ENCODE measurements around the gene CDX1. TPM values are rescaled to one million over a fixed set of nuclear protein-coding genes. Genes with fewer than 3 reads are reported as not detected.

Gene CDX1
- total RNA-seq, 1 donor: 0.18 TPM

- no peak overlapping the region for H3K4me3 ChIP-seq (ENCODE audit: low read depth, low read length)
- DNase-seq (ENCODE audit: low read depth): no peak
Observed at GRCh38 chr5:150210644-150211043, 44.1 kb downstream of the CDX1 start.

DNA sequence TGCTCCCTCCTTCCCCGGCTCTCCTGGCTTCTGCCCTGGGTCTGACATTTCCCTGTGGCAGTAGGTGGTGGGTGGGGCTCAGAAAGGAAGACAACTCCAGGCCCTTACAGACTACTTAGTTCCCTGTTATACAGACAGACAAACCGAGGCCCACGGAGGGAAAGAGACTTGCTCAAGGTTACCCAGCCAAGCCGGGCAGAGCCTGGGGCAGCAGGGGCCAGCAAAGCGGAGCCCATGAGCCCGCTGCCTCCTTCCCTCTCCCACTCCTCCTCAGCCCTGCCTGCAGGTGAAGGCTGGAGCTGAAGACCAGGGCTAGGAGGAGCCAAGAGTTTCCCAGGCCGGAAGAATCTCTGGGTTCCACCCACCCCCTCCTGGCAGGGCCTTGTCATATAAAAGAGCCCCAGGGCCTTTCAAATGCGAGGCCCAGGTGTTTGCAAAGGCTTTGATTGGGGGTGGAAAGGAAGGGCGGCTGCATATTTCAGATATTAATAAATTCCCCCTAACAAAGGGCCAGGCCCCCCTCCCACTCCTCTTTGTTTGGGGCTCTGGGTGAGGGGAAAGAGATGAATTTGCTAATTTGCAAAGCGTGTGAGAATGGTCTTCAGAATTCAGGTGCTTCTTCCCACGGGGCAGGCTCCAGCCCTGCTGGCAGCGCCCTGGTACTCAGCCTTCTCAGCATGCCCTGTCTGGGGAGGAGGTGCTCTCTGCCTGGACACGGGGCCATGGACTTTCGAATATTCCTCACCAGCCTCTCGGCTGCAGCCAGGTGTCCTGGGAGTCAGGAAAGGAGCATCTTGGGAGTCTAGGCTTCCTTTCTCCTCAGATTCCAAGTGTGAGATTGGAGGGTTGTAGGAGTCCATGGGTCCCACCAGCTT is 44.8 kb downstream of the CDX1 start:
- DNase-seq (ENCODE audit: low read depth): no peak
- TF ChIP-seq, protein P1, sequence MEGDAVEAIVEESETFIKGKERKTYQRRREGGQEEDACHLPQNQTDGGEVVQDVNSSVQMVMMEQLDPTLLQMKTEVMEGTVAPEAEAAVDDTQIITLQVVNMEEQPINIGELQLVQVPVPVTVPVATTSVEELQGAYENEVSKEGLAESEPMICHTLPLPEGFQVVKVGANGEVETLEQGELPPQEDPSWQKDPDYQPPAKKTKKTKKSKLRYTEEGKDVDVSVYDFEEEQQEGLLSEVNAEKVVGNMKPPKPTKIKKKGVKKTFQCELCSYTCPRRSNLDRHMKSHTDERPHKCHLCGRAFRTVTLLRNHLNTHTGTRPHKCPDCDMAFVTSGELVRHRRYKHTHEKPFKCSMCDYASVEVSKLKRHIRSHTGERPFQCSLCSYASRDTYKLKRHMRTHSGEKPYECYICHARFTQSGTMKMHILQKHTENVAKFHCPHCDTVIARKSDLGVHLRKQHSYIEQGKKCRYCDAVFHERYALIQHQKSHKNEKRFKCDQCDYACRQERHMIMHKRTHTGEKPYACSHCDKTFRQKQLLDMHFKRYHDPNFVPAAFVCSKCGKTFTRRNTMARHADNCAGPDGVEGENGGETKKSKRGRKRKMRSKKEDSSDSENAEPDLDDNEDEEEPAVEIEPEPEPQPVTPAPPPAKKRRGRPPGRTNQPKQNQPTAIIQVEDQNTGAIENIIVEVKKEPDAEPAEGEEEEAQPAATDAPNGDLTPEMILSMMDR (IDR thresholded peaks at IDR 0.05; ENCODE audit: insufficient read depth, low read length): no peak

More at GRCh38 chr5:150210644-150211043, 44.1 kb downstream of the CDX1 start:
- TF ChIP-seq, protein P1 (IDR thresholded peaks at IDR 0.05; ENCODE audit: insufficient read depth, low read length): no peak

GRCh38 chr5:150213530-150213929 is 47.0 kb downstream of the CDX1 start:
- peak; percentile 63 for DNase-seq (ENCODE audit: low read depth)
- TF ChIP-seq, protein P1 (IDR thresholded peaks at IDR 0.05; ENCODE audit: insufficient read depth, low read length): no peak
- H3K4me3 ChIP-seq (ENCODE audit: low read depth, low read length): no peak overlapping the region

More for the DNA sequence above, 44.8 kb downstream of the CDX1 start:
- H3K4me3 ChIP-seq (ENCODE audit: low read depth, low read length): no peak overlapping the region

DNA sequence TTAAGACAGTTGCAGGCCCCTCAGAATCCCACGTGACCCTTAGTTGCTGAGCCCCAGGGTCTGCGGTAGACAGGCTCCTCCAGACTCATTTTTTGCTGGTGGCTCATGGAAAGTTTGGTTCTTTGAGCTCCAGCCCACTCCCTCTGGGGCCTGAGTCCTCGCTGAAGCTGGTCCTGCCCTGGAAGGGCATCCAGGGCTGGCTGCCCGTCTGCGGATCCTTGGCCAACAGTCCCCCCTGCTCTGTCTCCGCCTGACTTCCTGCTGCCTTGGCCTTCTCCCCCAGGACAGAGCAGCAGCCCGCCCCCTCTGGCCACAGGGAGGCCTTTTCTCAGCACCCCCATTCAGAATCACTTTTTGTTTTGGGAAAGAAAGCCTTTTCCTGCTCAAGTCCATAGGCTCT is 47.7 kb downstream of the CDX1 start:
- no peak overlapping the region for H3K4me3 ChIP-seq (ENCODE audit: low read depth, low read length)
- TF ChIP-seq, protein P1 (IDR thresholded peaks at IDR 0.05; ENCODE audit: insufficient read depth, low read length): peak; percentile 60
- DNase-seq (ENCODE audit: low read depth): peak; percentile 83

DNA sequence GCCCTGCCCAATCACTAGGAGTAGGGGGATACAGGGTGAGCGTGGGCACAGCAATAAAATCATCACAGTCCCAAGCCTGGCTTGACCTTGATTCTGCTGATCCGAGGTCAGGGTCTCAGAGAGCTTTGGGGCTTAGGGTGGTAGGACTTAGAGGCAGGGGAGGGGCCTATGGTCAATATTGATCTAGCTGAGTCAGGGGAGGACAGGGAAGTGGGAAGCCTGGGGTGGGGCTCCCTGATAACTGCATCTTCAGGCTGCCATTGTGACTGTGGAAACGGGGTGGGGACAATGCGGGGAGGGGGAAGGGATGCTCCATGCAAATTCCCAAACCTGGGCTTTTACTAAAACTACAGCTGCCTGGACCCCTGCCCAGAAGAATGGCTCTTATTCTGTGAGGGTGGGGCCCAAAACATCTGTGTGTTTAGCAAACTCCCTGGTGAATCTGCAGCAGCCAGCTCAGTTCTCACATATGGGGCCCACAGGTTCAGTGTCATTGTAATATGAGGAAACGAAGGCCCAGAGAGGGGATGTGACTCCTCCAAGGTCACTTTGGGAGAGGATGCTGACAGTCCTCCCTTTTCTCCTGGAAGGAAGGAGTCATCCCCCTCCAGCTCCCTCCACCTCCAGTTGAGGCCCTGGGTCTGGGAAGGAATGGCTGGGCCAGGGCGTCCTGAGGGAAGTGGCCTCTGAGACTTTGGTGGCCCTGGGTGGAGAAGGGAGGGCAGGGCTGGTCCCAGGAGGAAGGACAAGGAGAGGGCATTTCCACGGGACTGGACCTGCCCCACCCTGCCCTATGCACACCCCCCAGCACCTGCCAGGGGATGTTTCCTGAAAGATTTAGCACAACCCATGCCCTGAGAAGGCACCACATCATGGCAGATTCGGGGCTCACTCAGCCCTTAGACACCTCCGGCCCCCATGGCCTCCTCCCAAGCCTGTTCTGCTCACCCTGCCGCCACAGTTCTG is 49.7 kb downstream of the CDX1 start:
- DNase-seq (ENCODE audit: low read depth): peak; percentile 40
- no peak overlapping the region for H3K4me3 ChIP-seq (ENCODE audit: low read depth, low read length)
- TF ChIP-seq, protein P1 (IDR thresholded peaks at IDR 0.05; ENCODE audit: insufficient read depth, low read length): no peak

DNA sequence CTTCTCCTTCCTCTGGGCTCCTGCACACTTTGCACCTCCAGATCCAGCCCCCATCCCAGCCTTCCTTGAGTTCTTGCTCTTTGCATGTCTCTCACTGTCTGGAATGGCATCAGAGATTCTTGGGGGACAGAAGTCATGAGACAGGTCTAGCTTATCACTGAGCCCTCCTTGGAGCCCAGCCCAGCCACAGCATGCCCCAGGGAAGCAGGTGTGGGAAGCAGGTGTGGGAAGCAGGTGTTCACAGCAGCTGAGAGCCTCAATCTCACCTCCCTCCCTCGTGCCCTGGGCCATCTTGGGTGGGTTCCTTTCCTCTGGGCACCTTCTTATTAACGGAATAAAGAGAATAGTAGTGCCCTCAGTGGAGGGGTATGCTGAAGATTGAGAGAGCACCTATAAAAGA is 50.5 kb downstream of the CDX1 start:
- TF ChIP-seq, protein P1 (IDR thresholded peaks at IDR 0.05; ENCODE audit: insufficient read depth, low read length): no peak
- DNase-seq (ENCODE audit: low read depth): no peak
- H3K4me3 ChIP-seq (ENCODE audit: low read depth, low read length): no peak overlapping the region
